Activated CD4-positive, CD25-positive, alpha-beta regulatory T cell (primary cell): ENCODE measurements around the gene SUPT5H.

ENCODE experiments used
- DNase-seq, 4 experiments: peaks; one replicate each; lab custom pipeline; 2025; lab: John Stamatoyannopoulos, UW

Gene SUPT5H

GRCh38 chr19:39520541-39521484 lies 75.4 kb downstream of the SUPT5H start:
- DNase-seq, result no peak

- no peak for DNase-seq
Observed at GRCh38 chr19:39524495-39524894, 79.1 kb downstream of the SUPT5H start.

- no peak for DNase-seq
Observed at GRCh38 chr19:39525205-39525604, 79.8 kb downstream of the SUPT5H start.
